H1 (cell line): ENCODE data around the gene MRPL33. TPM values are rescaled to one million over a fixed set of nuclear protein-coding genes. Genes with fewer than 3 reads are reported as not detected.

Experiments
- CTCF ChIA-PET: fragments of 300-600 bp; sonication (Branson Sonifier 250); formaldehyde crosslinking; loops from one replicate; lab custom pipeline; 2021; ENCODE audit not compliant: partially characterized antibody; lab: Charles Lee
- POLR2A ChIA-PET: fragments of 300-600 bp; sonication (Branson Sonifier 250); formaldehyde crosslinking; loops from one replicate; lab custom pipeline; 2021; ENCODE audit warnings: inconsistent platforms; ENCODE audit not compliant: partially characterized antibody; lab: Charles Lee
- DNase-seq, 2 experiments: peaks; one replicate each; pipeline versions ENCODE4 v3.0.0 to v3.0.0-alpha.2; 2010 to 2022; ENCODE audit warnings: low spot score in 2 of 2, low read depth in 1 of 2, mixed read lengths in 1 of 2
- FAIRE-seq: peaks from 2 replicates; lab custom pipeline; 2011; peaks lifted over from hg19 to GRCh38; lab: Jason Lieb, UNC
- H2AFZ ChIP-seq: 2 replicates; pipeline ENCODE4 v1.8.1; 2012; ENCODE audit warnings: low read length, inconsistent platforms
- H2AK5ac ChIP-seq: 2 replicates; pipeline ENCODE4 v1.6.1; 2013; ENCODE audit warnings: low read depth, low read length
- H2BK120ac ChIP-seq: replicated peaks from 2 replicates; pipeline ENCODE3; 2013; ENCODE audit warnings: low read depth, low read length, inconsistent platforms
- H2BK12ac ChIP-seq: 2 replicates; pipeline ENCODE4 v1.6.1; 2013; ENCODE audit warnings: low read depth, low read length
- H2BK15ac ChIP-seq: 2 replicates; pipeline ENCODE4 v1.6.1; 2013; ENCODE audit warnings: low read length
- H2BK20ac ChIP-seq: 2 replicates; pipeline ENCODE4 v1.6.1; 2013; ENCODE audit warnings: low read length
- H2BK5ac ChIP-seq: 2 replicates; pipeline ENCODE4 v1.6.1; 2013; ENCODE audit warnings: low read depth, low read length
- H3K14ac ChIP-seq: 2 replicates; pipeline ENCODE4 v1.6.1; 2013; ENCODE audit warnings: inconsistent platforms; ENCODE audit not compliant: insufficient read length
- H3K18ac ChIP-seq: 2 replicates; pipeline ENCODE4 v1.6.1; 2013; ENCODE audit warnings: low read length; ENCODE audit errors: extremely low read depth
- H3K23ac ChIP-seq: 2 replicates; pipeline ENCODE4 v1.6.1; 2013; ENCODE audit warnings: inconsistent platforms; ENCODE audit not compliant: insufficient read length
- H3K23me2 ChIP-seq: 2 replicates; pipeline ENCODE4 v1.6.1; 2013; ENCODE audit warnings: low read depth, low read length
- H3K27ac ChIP-seq: 2 replicates; pipeline ENCODE4 v1.6.1; 2011; ENCODE audit warnings: low read depth, low read length, inconsistent platforms
- H3K27me3 ChIP-seq, 4 experiments: replicated peaks in 1 of 4; 1 replicate in 1 of 4; 2 replicates in 3 of 4; pipeline versions ENCODE4 v1.6.1 to v1.8.1; 2011 to 2013; ENCODE audit warnings: low read length in 3 of 4, mild to moderate bottlenecking in 3 of 4, inconsistent platforms in 2 of 4, mixed read lengths in 2 of 4, moderate library complexity in 1 of 4; ENCODE audit not compliant: control insufficient read depth in 3 of 4, insufficient read depth in 3 of 4; ENCODE audit errors: extremely low read depth in 1 of 4
- H3K36me3 ChIP-seq, 4 experiments: 2 replicates each; pipeline versions ENCODE4 v1.6.1 to v1.8.1; 2011 to 2013; ENCODE audit warnings: mild to moderate bottlenecking in 4 of 4, low read length in 3 of 4, moderate library complexity in 2 of 4, control low read depth in 1 of 4, inconsistent platforms in 1 of 4; ENCODE audit not compliant: insufficient read depth in 4 of 4, control insufficient read depth in 2 of 4
- H3K4ac ChIP-seq: replicated peaks from 2 replicates; pipeline ENCODE3; 2013; ENCODE audit warnings: low read length, low read depth, mixed read lengths, inconsistent platforms; ENCODE audit not compliant: insufficient read length
- H3K4me1 ChIP-seq, 4 experiments: replicated peaks in 1 of 4; 1 replicate in 1 of 4; 2 replicates in 3 of 4; pipeline versions ENCODE4 v1.6.1 to v1.8.1; 2011 to 2013; ENCODE audit warnings: low read length in 3 of 4, inconsistent platforms in 2 of 4, mixed read lengths in 1 of 4; ENCODE audit not compliant: insufficient read depth in 4 of 4, control insufficient read depth in 3 of 4
- H3K4me2 ChIP-seq, 2 experiments: 2 replicates each; pipeline versions ENCODE4 v1.6.1 to v1.8.1; 2011 to 2013; ENCODE audit warnings: low read depth in 2 of 2, low read length in 2 of 2, control low read depth in 1 of 2, inconsistent platforms in 1 of 2, mild to moderate bottlenecking in 1 of 2; ENCODE audit not compliant: insufficient read depth in 1 of 2
- H3K4me3 ChIP-seq, 4 experiments: fragments of 200-600, 300-600 bp in 1 of 4; sonication (generic), shearing (Covaris generic), sonication (Bioruptor Twin) in 1 of 4; 2 replicates each; pipeline versions ENCODE4 v1.5.1 to v1.8.1; 2011 to 2016; ENCODE audit warnings: low read length in 4 of 4, low read depth in 3 of 4, control low read depth in 2 of 4, inconsistent platforms in 2 of 4, mild to moderate bottlenecking in 2 of 4, mixed read lengths in 1 of 4, moderate library complexity in 1 of 4; ENCODE audit not compliant: insufficient read depth in 2 of 4; ENCODE audit errors: extremely low read depth in 1 of 4
- H3K56ac ChIP-seq: replicated peaks from 2 replicates; pipeline ENCODE3; 2013; ENCODE audit warnings: low read depth, mild to moderate bottlenecking, mixed read lengths, low read length, inconsistent platforms; ENCODE audit not compliant: insufficient read length
- H3K79me1 ChIP-seq: 2 replicates; pipeline ENCODE4 v1.6.1; 2013; ENCODE audit warnings: low read depth, low read length, control low read depth
- H3K79me2 ChIP-seq, 2 experiments: 2 replicates each; pipeline versions ENCODE4 v1.6.1 to v1.8.1; 2012 to 2013; ENCODE audit warnings: low read length in 2 of 2, mild to moderate bottlenecking in 2 of 2, inconsistent platforms in 1 of 2; ENCODE audit not compliant: insufficient read depth in 2 of 2, control insufficient read depth in 1 of 2
- H3K9ac ChIP-seq, 4 experiments: replicated peaks in 1 of 4; 1 replicate in 1 of 4; 2 replicates in 3 of 4; pipeline versions ENCODE4 v1.6.1 to v1.8.1; 2011 to 2013; ENCODE audit warnings: low read depth in 3 of 4, low read length in 3 of 4, control low read depth in 2 of 4, mild to moderate bottlenecking in 2 of 4, moderate library complexity in 2 of 4, inconsistent platforms in 1 of 4; ENCODE audit errors: extremely low read depth in 1 of 4
- H3K9me3 ChIP-seq, 2 experiments: 2 replicates each; pipeline versions ENCODE4 v1.6.1 to v1.8.1; 2012 to 2013; ENCODE audit warnings: mild to moderate bottlenecking in 2 of 2, moderate library complexity in 2 of 2, control low read depth in 1 of 2, inconsistent platforms in 1 of 2, low read depth in 1 of 2, low read length in 1 of 2, mixed read lengths in 1 of 2; ENCODE audit not compliant: insufficient read depth in 2 of 2
- H4K20me1 ChIP-seq, 2 experiments: replicated peaks in 1 of 2; 2 replicates each; pipeline versions ENCODE3 to v1.8.1; 2011 to 2013; ENCODE audit warnings: inconsistent platforms in 2 of 2, low read length in 2 of 2, mild to moderate bottlenecking in 1 of 2; ENCODE audit not compliant: insufficient read depth in 2 of 2, control insufficient read depth in 1 of 2
- H4K5ac ChIP-seq: 2 replicates; pipeline ENCODE4 v1.6.1; 2013; ENCODE audit warnings: low read length, low read depth, mixed read lengths, inconsistent platforms; ENCODE audit not compliant: insufficient read length
- H4K8ac ChIP-seq: 2 replicates; pipeline ENCODE4 v1.8.0; 2013; ENCODE audit warnings: mild to moderate bottlenecking, moderate library complexity, low read length, inconsistent platforms; ENCODE audit not compliant: insufficient read depth; ENCODE audit errors: extremely low read depth
- H4K91ac ChIP-seq: replicated peaks from 2 replicates; pipeline ENCODE3; 2013; ENCODE audit warnings: low read length, mixed read lengths, inconsistent platforms; ENCODE audit not compliant: insufficient read length
- E2F6 ChIP-seq: IDR thresholded peaks from 2 replicates; pipeline ENCODE4 v1.6.1; 2012; ENCODE audit warnings: inconsistent platforms
- EGR1 ChIP-seq: IDR thresholded peaks from 2 replicates; pipeline ENCODE4 v1.6.1; 2011; ENCODE audit warnings: low read depth, low read length, borderline replicate concordance
- HDAC2 ChIP-seq, 2 experiments: fragments of 300-600 bp in 1 of 2; sonication (generic) in 1 of 2; IDR thresholded peaks; 2 replicates each; pipeline ENCODE4 v1.6.1; 2011 to 2012; ENCODE audit warnings: low read depth in 2 of 2, low read length in 2 of 2, mild to moderate bottlenecking in 2 of 2, moderate library complexity in 2 of 2, borderline replicate concordance in 1 of 2, inconsistent platforms in 1 of 2
- MAX ChIP-seq: IDR thresholded peaks from 2 replicates; pipeline ENCODE4 v1.6.1; 2012; ENCODE audit warnings: inconsistent platforms
- WGBS, 2 experiments: shearing (Covaris generic) in 1 of 2; methylation state at CpG; one replicate each; pipeline versions ENCODE4 v1.1.6 to v1.1.7; 2013 to 2015; ENCODE audit warnings: low lambda C conversion rate in 2 of 2, mixed read lengths in 2 of 2, inconsistent platforms in 1 of 2, low coverage in 1 of 2, missing lambda C conversion rate in 1 of 2; ENCODE audit not compliant: insufficient replicate concordance in 2 of 2, insufficient coverage in 1 of 2, insufficient read length in 1 of 2; ENCODE audit errors: extremely low coverage in 1 of 2, missing lambda C conversion rate in 1 of 2; 5-methylcytosine and 5-hydroxymethylcytosine counted together
- polyA plus RNA-seq, 7 experiments: library from polyadenylated mRNA; depleted of rRNA in 3 of 7; stranded (reverse) in 5 of 7; unstranded in 2 of 7; fragments of >200 nt in 5 of 7; fragments of 200-250 nt in 2 of 7; gene quantifications; 1 replicate in 5 of 7; 2 replicates in 1 of 7; 4 replicates in 1 of 7; pipeline versions ENCODE4 v1.2.1 to v1.2.3, GENCODE V29; 2011 to 2013; ENCODE audit warnings: missing spikeins in 2 of 7, mixed read lengths in 2 of 7
- total RNA-seq: library from RNA; stranded (reverse); fragmentation: NEBNext Ultra II Directional; extraction: Animal tissue kit (Norgen Biotek cat#: 25700); gene quantifications from 2 replicates; pipeline ENCODE4 v1.2.1, GENCODE V29; 2021

The MRPL33 gene
- total and polyA plus RNA-seq, 2 of the 8 experiments (the other 6 are each of a cell fraction or from before 2014, with no cell fraction given), result 24.3 to 62.9 TPM

GRCh38 chr2:27724905-27725701 lies 46.4 kb upstream of the MRPL33 start:
- Histone ChIP-seq H3K4me1 (peaks cover 8 to 21% (median 10%) of the 10 kb centered on the region in 4 experiments), H4K8ac (no peak overlapping the region), H3K14ac (no peak overlapping the region), H3K9ac (no peak overlapping the region), H3K27ac (no peak overlapping the region), H3K23me2 (no peaks in the 10 kb centered on the region), H3K4ac (no peak overlapping the region), H2BK20ac (no peak overlapping the region), H3K9me3 (no peaks in the 10 kb centered on the region), H4K91ac (no peak overlapping the region), H4K5ac (no peak overlapping the region), H4K20me1 (no peaks in the 10 kb centered on the region), H3K79me1 (no peaks in the 10 kb centered on the region), H2AFZ (no peak overlapping the region), H3K18ac (no peak overlapping the region), H2BK12ac (no peak overlapping the region), H3K4me2 (peak overlapping the region in 1 of 2 experiments; percentile 21; a peak in 1 of 4 replicates), H2BK120ac (no peak overlapping the region), H2BK5ac (no peak overlapping the region), H3K79me2 (no peaks in the 10 kb centered on the region), H3K4me3 (0 out of 8 replicates have a peak overlapping the region, but pooled peaks of 1 of the 4 experiments have one; percentile 6), H2BK15ac (peak overlapping the region; percentile 10; the same call in 1 of the 2 replicates), H3K56ac (no peak overlapping the region), H3K23ac (no peak overlapping the region), H2AK5ac (no peak overlapping the region), H3K27me3 (no peaks in the 10 kb centered on the region; a peak in 1 of 7 replicates), H3K36me3 (no peaks in the 10 kb centered on the region)
- WGBS, 2 experiments, result 50% methylated on average over 5 of the region's 5 CpGs; no CpG with 5 or more reads in 1 of the 2 experiments
- no peak for FAIRE-seq
- ChIA-PET POLR2A (interaction anchor here (0.5 to 2.8 kb wide), 4 partner anchors 8 to 718 kb away, joined by 3 to 15 read pairs (median 6); no protein-coding TSS in a partner anchor), CTCF (interaction anchor here (0.6 to 3.6 kb wide), 10 partner anchors 12 to 677 kb away, joined by 3 to 51 read pairs (median 6); no protein-coding TSS in a partner anchor)
- TF ChIP-seq E2F6 (peak; percentile 17; the same call in 1 of the 2 replicates), EGR1 (no peak), HDAC2 (IDR thresholded peaks at IDR 0.05; ENCODE audit: borderline replicate concordance in 1 of 2, low read depth in 2 of 2, low read length in 2 of 2) (0 out of 4 replicates have a peak, but pooled peaks of 1 of the 2 experiments have one; percentile 68), MAX (peak; percentile 36; the same call in 1 of the 2 replicates)
- no peak for DNase-seq
